Coronary artery (tissue), 2 donors: Measurements from ENCODE around the gene SLC22A12.

ENCODE experiments used
- DNase-seq: peaks from one replicate; pipeline ENCODE4 v3.0.0-alpha.2; 2017; ENCODE audit warnings: low spot score
- H3K27ac ChIP-seq, 2 donors: fragments of 200-600 bp; sonication (generic); one replicate each; pipeline ENCODE4 v1.5.1; 2016 to 2019
- H3K4me3 ChIP-seq: fragments of 200-600 bp; sonication (generic); 2 replicates; pipeline ENCODE4 v1.5.1; 2016; ENCODE audit warnings: mild to moderate bottlenecking, moderate library complexity
- TF ChIP-seq, protein P1 (sequence below): fragments of 200-600 bp; sonication (generic); IDR thresholded peaks from one replicate; pipeline ENCODE4 v1.5.1; 2019; ENCODE audit warnings: antibody characterized with exemption

The SLC22A12 gene

DNA sequence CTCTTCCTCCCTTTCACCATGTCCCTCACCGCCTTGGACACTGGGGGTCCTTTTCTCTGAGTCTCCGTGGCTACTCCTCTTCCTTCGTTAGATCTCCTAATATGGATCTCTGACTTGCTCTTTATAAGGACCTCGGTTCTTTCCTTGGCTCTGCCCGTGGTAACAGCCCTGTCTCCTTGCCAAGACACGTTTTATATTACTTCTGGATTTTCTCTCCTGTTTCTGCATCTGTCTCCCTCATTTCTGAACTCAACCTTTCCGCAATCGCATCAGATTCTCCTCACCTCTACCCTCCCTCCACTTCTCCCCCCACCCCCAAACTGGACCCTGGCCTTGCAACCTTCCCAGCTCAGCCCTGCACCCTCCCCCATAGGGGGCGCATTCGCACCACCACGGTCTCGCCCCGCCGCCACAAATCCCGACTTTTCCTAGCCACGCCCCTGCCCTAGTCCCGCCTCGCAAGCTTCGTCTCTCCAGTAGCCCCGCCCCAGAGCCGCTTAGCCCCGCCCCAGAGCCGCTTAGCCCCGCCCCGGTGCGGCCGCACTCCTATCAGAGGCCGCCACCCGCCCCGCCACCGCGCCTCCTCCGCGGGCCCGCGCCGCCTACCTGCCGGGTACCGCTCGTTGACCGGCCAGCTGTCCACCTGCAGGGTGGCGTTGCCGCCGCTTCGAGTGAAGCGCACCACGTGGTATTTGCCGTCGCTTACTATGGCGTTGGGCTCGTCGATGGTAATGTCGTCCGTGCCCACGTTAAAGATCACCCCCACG is 39.0 kb downstream of the SLC22A12 start:
- no peak for DNase-seq
- Histone ChIP-seq H3K27ac (no peak overlapping the region), H3K4me3 (no peak overlapping the region)

DNA sequence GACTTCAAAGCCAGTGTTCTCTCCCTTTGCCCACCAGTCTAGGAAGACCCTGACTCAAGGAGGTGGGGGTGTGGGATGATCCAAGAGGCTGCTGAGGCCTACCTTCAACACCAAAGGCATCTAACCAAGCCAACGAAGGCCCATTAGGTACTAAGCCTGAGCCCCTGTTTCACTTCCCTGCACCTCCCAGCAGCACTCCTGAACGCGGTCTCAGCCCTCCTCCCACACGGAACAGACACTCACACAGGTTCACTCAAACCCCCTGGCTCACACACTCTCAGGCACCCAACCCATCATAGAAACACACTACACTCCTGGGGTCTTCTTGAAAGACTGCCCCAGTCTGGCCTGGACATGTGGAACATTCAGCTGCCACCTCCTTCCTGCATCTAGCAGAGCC is 40.7 kb downstream of the SLC22A12 start:
- DNase-seq, result no peak
- TF ChIP-seq, protein P1, sequence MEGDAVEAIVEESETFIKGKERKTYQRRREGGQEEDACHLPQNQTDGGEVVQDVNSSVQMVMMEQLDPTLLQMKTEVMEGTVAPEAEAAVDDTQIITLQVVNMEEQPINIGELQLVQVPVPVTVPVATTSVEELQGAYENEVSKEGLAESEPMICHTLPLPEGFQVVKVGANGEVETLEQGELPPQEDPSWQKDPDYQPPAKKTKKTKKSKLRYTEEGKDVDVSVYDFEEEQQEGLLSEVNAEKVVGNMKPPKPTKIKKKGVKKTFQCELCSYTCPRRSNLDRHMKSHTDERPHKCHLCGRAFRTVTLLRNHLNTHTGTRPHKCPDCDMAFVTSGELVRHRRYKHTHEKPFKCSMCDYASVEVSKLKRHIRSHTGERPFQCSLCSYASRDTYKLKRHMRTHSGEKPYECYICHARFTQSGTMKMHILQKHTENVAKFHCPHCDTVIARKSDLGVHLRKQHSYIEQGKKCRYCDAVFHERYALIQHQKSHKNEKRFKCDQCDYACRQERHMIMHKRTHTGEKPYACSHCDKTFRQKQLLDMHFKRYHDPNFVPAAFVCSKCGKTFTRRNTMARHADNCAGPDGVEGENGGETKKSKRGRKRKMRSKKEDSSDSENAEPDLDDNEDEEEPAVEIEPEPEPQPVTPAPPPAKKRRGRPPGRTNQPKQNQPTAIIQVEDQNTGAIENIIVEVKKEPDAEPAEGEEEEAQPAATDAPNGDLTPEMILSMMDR, result no peak
- Histone ChIP-seq H3K27ac (no peak overlapping the region), H3K4me3 (no peak overlapping the region)

More for the DNA sequence above, 39.0 kb downstream of the SLC22A12 start:
- TF ChIP-seq, protein P1, result no peak

DNA sequence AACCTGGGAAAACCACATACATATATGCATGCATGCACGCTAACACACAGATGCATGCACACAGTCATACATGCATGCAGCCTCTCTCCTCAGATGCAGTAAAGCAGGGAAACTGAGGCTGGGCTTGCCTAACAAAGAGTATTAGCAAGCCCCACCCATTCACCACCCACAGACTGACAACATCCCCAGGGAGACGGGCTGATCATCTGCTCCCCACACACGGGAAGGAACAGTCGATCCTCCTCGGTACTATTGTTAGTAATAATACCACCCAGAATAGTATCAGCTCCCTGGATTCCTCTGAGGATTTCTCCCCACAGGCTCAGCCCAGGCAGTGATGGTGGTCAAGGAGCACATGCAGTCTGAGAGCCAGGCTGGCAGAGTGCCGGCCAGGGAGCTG is 41.2 kb downstream of the SLC22A12 start:
- Histone ChIP-seq H3K27ac (no peak overlapping the region), H3K4me3 (no peak overlapping the region)
- TF ChIP-seq, protein P1, result no peak
- no peak for DNase-seq

DNA sequence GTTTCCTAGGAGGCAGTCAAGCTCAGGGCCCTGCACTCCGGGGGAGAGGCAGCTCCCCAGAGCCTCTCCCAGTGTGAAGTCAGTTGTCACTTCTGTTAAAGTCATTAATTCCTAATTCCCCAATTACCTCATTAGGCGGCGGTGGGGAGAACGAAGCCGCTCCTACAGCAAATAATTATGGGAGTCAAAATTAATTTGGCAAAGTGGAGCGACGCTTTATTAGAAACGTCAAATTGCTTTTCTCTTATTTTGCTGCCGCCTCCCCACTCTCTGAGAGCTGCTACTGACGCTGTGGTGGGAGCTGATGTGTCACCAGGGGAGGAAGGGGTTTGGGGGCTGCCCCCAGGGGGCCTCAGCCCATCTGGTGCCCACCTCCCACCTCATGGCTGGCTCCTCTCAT is 41.6 kb downstream of the SLC22A12 start:
- DNase-seq, result no peak
- no peak overlapping the region for H3K4me3 ChIP-seq
- TF ChIP-seq, protein P1, result no peak
- H3K27ac ChIP-seq, result no peak overlapping the region

DNA sequence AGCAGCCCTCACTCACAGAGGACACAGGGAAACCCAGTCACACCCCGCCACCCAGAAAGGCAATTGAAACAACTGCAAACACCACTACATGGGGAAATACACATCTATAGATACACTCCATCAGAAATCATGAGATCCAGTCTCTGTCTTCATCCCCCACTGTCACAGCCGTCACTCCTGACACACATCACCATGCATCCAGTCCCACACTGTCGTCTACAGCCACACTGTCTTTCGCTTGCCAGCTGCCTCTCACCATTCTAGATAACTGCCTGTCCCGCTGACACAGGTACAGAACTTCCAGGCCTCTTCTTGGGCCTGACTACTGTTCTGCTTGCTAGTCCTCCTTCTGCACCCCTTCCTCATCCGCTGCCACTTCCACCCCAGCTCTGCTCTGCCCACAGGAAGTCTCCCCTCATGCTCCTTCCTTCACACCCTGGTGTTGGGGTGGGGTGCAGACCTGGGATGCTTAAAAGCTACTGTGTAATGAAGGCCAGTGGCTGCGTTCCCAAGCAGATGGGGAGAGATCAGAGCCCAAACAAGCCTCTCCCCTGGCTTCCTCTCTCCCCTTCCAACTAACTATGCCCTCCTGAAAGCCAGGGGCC is 42.6 kb downstream of the SLC22A12 start:
- no peak for DNase-seq

DNA sequence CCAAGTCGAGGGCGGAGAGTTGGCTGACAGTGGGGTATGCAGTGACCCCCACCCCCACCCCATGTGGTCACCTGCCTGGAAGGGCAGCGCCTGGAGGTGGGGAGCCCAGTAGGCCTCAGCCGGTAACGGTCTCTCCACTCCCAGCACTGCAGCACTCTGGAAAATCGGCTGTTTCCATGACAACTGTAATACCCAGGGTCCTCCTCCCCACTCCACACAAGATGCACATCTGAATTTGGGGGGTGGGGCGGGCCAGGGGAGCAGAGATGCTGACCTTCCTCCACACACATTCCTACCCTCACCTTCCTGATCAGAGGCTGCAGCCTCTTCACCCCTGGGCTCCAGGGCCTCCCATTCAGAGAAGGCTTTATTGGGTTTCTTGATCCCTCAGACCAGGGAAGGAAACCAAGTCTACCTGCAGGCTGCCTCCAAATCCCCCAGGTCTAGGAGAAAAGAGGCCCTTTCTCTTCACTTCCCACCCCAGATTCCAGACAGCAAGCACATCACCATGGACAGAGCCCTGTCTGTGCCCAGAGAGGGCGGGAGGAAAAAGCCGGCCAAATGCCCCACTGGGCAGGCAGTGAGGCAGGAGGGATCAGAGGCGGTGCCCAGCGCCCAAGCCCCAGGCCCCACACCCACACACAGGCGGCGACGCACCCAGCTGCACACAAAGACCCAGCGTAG is 46.5 kb downstream of the SLC22A12 start:
- TF ChIP-seq, protein P1, result no peak
- no peak for DNase-seq
- Histone ChIP-seq H3K27ac (no peak overlapping the region), H3K4me3 (no peak overlapping the region)

More for the DNA sequence above, 42.6 kb downstream of the SLC22A12 start:
- Histone ChIP-seq H3K27ac (no peak overlapping the region), H3K4me3 (no peak overlapping the region)
- TF ChIP-seq, protein P1, result no peak
